DMS153 treated with DMSO at 0.1 percent for 48 hours (cell line): ENCODE data around the gene HOXB5.

Experiments used
- DNase-seq: peaks from one replicate; lab custom pipeline; 2025; ENCODE audit not compliant: unreplicated experiment; lab: John Stamatoyannopoulos, UW

The HOXB5 gene

DNA sequence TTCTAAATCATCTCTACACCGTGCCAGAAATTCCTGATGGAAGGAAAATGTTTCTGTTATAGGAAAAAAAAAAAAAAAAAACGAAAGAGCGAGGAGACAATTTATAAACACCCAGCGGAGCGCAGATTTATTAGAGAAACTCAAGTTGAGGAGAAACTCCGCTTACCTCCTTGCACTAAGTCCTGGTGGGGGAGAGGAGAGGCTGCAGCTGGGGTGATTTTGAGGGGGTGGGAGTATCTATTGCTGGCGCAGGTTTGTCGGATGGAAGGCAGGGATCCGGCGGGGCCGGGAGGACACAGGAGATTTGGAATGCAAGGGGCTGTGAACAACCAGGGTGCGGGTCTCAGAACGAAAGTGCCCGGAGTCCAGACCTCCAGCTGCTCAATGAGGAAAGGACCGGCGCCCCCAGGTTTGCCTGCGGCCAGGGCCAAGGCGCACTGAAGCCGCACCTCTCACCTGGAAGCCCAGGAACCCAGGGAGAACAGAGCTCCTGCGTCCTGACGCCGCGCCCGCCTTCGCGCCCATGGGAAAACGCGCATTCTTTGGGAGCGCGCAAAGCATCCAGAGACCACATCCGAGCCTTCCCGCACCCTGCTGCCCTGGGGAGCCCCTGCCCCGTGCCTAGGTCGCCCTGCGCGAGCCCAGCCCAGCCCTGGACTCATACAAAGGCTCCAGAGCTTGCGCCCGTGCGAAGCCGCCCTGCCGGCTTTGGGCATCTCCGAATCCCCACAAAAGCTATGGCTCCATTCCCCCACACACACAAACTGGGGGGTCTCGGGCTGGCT, 24.1 kb upstream of the HOXB5 start:
- DNase-seq = no peak

DNA sequence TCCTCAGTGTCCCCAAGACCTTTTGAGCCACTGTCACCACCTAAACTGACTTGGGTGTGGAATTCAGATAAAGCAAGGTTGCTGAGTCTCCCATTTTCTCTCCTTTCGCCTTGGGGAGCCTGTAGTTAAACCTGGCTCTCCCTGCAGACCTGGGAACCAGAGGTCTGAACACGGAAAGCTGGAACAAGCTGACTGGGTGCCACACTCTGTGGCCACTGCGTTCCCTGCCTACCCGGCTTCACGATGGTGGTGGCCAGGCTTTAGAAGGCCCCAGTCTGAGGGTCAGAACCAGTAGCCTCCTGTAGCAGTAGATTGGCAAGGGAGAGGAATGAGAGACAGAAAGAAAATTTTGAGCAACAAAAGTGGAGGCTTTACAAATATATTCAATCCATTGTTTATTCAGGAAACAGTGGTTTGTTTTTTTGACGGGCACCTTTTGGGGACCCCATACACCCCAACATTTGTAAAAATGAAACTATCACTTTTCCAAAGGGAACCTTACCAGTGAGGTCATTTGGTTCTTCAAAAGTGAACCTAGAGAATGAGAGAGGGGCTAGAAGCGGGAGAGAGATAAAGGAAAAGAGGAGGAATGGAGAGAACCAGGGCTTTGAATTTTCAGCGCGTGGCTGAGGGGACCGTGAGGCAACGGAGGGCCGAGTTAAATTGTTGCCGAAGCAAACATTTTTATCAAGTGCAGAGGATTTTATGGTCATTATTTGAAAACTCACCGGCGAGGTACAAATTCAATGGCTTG, 23.3 kb upstream of the HOXB5 start:
- no peak for DNase-seq

DNA sequence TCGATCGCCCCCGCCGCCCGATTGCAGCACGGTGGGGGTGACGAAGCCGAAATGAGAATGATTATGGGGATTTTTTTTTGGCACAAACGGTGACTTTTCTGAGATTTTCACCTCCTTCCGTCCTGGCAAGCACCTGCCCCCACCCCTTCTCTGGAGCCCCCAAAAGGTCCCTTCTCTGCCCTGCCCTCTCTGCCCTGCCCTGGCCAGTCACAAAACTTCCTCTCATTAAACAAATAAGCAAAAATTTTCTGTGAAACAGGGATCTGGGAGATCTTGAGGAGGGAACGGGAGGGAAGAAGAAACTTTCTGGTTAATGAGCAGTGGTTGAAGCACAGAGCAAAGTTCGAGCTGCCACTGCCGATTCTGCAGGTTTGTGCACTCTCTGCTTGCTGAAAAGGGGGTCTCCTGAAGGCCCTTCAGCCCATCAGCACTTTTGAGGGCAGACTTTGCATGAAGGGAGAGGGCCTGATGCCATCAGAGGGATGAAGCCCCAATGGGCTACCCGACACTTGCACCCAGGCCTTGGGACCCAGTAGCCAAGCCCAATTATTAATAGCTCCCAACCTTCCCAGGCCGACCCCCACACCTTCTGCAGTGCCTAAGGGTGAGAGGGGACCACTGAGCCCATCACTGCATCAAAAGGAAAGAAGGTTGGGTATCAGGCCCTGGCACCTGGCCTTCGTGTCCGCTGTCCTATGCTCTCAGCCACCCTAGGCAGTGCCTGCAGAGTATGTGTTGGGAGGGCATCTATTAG, 22.6 kb upstream of the HOXB5 start:
- DNase-seq = no peak

DNA sequence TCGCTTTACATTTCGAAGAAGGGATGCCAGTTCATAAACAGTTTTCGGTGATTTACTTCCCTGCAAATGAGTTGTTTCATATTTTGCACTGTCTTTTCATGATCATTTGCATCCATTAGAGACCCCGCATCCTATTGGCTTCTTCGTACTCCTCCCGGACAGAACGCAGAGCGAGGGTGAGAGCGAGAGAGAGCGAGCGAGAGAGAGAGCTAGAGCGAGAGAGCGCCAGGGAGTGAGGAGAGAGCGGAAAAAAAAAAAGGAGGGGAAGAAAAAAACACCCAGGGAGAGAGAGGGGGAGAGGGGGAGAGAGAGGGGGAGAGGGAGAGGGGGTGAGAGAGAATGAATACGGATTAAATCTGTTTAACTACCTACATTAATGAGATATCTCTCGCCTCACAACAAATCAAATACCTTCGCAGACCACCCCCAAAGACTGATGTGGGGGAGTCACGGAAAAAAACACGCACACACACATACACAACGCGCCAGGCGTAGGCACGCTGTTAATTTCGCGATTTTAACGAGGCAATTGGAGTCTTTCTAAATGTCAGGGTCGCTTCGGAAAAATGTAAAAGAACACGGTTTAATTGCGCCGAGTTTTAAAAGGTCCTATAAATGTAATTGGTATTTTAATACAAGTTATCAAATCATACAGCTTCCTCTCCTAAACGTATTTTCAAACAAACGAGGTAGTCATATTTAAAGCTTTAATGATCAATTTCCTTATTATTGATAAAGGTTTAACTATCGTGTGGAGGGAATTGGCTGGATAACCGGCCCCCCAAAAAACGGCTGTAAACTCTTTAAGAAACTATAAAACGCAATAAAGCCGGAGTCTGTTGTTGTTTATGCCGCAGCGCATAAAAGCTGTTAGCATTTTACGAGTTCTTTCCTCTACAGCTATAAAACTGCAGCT, 21.7 kb upstream of the HOXB5 start, which contains the start of gene HOXB8:
Gene HOXB8 (minus strand): TSS at position 246 of the 916 bp plus-strand sequence. CDS start 588 bp downstream, outside the sequence.
- no peak for DNase-seq

DNA sequence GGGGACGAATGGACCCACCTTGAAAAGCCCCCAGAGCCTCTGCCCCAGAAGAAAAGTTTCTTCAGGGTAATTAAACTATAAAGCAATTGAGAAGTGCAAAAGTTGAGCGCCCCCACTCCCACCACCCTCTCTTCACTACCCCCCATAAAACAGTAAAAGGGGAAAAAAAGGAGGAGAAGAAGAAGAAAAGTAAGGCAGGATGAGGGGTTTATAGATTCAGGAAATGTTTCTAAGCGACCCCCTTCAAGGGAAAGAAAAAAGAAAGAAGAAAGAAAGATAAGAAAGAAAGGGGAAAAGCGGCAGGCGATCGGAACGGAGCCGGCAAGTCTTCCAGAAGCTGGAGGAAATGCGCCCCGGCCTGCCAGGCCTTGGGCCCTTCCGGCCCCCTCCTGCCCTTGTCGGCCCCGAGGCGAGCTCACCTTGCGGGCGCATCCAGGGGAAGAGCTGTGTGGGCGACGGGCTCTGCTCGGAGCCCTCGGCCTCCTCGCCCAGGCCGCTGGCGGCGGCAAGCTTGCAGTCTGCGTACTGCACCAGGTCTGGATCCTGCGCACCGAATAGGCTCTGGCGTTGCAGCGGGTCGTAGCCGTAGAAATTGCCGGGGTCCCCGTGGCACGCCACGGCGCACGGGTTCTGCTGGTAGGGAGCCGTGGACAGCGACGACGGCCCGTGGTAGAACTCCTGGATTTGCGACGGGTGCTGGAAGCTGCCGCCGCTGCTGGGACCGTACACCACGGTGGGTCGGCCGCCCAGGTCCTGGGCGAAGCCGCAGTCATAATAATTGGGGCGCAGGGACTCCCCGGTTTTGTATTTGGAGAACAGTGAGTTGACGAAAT, 20.5 kb upstream of the HOXB5 start:
- peak; percentile 16 for DNase-seq

DNA sequence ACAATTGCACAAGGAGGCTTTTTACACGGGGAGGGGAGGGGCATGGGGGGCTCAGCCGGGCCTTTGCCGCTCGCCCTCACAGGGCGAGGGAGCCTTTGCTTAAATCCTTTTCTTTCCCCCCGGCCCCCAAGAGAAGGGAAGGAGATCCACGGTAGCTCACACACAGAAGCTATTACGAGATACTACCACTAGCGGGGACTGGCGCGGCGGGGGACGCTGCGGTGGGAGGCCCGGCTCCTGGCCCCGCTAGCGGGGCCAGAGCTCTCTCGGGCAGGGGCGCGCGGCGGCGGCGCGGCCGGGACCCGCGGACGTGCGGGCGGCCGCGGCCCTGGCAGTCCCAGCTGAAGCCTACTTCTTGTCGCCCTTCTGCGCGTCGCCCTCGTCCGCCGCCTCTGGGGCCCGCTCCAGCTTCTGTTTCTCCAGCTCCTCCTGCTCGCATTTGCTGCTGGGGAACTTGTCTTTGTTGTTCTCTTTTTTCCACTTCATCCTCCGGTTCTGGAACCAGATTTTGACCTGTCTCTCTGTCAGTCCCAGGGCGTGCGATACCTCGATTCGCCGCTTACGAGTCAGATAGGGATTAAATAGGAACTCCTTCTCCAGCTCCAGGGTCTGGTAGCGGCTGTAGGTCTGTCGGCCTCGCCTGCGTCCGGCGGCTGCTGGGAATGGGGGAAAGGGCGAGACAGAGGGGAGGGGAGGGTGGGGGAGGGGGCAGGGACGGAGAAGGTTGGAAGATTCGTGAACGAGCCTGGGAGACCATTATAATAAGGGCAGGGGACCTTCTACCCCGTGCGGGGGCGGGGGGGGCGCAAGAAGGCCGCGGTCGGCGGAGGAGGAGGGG, 19.5 kb upstream of the HOXB5 start:
- no peak for DNase-seq

DNA sequence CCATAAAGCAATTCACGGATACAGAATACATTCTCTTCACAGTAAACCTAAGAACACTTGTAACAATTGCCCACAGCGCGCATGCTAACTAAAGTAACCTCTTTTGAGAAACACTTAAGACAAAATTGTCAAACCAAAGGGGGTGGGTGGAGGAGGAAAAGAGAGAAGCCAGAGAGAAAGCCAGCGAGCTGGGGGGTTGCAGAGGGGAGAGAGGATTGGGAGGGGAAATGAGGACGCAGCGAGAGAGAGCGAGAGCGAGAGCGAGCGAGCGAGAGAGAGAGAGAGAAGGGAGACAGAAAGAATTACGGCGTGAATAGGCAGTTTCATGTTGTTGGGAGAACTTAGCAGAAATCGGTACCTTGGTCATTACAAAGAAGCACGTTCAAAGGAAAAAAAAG, 18.9 kb upstream of the HOXB5 start:
- no peak for DNase-seq

DNA sequence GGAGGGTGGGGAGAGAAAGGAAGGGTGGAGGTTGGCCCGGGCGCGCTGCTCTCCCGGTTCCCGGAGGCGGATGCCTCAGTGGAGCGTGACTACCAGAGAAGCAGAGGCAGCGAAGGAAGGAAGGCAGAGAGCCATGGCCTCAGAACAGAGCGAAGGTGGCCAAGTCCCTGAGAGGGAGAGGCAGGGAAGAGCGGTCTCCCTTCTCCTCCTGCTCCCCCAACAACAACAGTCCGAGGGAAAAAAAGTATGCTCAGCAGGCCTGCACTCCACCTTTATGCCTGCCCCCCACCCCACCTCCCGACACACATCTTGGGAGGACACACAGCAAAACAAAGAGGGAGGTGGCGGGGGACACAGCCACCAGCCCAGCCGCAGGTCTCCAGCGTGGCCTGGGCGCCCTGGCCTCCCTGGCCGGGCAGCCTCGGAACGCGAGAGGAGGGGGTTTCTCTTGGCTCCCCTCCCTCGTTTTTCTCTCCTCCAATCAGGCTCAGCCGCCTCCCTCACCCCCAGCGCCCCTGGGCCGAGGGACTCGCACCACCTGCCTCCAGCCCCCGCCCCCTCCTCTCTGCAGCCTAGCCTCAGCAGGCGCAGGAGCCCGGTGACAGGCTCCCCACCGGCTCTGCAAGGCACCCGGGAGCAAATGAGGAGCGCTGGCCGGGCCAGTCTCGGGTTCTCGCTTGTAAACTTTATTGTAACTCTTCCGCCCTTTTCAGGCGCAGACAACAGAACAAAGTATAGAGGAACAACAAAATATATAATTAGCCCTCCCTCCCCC, 18.3 kb upstream of the HOXB5 start:
- DNase-seq = peak; percentile 59

DNA sequence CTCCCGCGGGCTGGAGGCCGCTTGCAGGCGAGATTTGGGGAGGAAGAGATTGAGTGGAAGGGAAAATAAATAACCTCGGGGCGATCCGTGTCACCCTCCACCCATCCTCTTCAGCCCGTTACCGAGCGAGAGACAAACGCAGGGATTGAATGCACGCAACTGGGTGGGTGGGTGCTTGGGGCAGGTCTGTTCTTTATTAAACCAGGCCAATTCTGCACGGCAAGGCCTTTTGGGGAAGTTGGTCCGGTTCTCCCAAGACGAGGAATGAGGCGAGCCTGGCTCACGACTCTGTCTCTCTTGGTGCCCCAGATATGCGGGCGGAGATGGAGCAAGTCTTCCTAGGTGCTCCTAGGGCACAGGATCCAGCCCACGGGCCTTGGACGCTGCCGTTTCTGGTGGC, 17.6 kb upstream of the HOXB5 start:
- DNase-seq = peak; percentile 36

DNA sequence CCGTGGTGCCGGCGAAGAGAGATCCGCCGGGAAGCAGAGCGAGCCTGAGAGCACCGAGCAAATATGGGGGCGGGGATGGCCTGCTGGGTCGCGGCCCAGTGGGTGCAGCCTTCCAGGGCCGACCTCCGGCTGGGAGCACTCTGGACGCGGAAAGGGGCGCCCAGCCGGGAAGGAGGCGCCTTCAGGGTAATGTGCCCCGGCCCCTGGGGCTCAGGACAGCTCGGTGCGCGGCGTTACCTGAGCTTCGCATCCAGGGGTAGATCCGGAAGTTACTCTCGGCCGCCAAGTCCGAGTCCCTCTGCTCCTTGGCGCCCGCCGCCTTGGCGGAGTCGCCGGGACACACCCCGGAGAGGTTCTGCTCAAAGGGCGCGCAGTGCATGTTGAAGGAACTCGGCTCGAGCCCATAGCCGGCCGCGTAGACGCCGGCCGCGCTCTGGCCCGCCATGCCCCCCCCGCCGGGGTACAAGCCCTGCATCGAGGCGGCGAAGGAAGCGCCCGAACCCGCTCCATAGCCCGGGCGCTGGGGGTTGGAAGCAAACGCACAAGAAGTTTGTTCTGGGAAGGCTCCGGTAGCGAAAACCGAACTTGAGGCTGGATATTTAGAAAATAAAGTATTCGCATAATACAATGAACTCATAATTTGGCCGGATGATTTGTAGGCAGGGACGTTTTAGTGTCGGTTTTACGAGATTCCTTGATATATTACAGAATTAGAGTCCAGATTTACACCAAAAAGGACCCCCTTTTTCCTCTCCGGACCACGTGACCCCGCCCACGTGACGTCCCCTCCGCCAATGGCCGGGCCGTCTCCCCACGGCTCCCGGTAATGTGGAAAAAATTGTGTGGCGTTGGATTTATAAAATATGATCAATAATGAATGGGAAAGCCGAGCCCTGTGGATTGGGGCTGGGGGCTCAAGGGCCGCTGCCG, 17.0 kb upstream of the HOXB5 start, which contains the start of gene HOXB7:
Gene HOXB7 (minus strand): TSS at position 736 of the 930 bp plus-strand sequence. CDS start 99 bp downstream, at position 637.
- DNase-seq = peak; percentile 73

DNA sequence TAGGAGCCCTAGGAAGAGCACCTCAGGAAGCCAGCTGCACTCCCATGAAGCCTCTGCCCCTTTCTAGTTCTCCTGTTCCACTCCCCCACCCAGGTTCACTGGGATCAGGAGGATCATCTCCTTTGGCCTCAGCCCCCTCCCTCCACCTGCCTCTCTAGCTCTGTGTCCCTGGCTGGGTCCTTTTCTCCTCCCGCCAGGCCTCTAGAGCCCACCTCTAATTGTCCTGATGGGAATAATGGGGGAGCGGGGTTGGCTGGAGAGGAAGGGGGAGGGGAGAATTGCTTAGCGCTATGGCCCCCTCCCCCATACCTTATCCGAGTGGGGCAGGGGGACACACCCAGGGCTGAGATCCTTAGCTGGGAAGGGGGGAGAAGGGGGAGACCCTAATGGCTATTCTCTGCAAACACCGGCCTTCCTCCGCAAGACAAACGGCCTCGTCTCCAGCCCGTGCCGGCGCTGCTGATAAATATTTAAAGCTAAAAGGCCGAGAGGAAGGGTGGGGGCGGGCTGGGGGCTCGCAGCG, 16.2 kb upstream of the HOXB5 start:
- no peak for DNase-seq

DNA sequence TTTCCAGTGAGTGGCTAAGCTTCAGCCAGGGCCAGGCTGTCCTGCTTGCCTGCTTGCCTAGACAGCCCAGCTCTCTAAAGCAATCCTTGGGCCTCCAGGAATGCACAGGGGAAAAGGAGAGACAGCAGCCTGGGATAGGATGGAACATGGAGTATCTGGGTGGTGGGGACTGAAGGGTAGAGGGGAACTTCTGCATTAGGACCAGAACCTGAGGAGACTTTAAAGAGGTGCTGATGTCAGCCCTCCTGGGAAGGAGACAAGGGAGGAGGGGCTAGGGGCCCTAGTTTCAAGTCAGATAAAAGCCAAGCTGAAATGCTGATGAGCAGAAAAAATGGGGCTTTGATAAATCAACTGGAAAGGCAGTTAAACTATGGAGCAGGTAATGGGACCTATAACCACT, 15.5 kb upstream of the HOXB5 start:
- DNase-seq = no peak

DNA sequence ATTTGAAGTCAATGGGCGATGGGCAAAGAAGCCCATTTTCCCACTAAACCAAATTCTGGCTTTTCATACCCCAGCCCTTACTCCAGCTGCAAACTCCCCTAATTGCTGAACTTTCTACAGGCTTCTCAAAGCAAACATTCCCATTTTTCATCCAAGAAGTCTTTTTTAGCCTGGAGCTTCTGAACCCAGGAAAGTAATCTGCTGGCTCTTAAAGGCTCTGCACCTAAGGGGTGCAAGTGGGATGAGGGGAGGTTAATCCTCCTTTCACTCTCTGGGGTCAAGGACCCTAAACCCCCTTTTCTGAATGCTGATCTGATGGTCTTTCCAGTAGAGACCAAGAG, 14.9 kb upstream of the HOXB5 start:
- no peak for DNase-seq

DNA sequence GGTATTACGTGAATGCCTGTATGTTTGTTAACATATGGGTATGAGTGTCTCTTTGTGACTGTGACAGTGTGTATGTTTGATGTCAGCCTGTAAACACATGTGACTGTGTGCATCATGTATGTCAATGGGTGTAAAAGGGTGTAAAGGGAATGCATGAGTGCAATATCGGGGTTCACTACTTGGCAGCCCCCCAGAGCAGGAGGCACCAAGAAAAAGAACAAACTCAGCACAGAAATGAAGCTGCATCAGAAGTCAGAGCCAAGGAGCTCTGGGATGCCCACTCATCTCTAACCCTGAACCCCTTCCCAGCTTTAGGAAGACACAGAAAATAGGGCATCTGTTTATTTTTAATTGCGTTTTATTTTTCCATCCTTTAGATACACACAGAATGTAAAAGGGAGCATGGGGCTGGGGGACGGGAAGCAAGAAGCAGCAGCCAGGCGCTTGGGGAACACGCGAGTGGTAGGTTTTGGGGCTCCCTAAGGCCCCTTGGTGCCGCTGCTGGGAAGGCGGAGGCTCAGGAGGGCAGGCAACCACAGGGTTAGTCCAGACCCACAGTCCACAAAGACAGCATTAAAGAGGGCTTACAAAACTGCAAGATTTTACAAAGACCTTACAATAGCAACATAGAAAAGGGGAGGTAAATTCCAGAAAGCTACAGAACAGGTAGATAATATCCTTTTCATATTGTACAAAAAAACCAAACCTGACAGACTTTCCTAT, 13.5 kb upstream of the HOXB5 start:
- no peak for DNase-seq

DNA sequence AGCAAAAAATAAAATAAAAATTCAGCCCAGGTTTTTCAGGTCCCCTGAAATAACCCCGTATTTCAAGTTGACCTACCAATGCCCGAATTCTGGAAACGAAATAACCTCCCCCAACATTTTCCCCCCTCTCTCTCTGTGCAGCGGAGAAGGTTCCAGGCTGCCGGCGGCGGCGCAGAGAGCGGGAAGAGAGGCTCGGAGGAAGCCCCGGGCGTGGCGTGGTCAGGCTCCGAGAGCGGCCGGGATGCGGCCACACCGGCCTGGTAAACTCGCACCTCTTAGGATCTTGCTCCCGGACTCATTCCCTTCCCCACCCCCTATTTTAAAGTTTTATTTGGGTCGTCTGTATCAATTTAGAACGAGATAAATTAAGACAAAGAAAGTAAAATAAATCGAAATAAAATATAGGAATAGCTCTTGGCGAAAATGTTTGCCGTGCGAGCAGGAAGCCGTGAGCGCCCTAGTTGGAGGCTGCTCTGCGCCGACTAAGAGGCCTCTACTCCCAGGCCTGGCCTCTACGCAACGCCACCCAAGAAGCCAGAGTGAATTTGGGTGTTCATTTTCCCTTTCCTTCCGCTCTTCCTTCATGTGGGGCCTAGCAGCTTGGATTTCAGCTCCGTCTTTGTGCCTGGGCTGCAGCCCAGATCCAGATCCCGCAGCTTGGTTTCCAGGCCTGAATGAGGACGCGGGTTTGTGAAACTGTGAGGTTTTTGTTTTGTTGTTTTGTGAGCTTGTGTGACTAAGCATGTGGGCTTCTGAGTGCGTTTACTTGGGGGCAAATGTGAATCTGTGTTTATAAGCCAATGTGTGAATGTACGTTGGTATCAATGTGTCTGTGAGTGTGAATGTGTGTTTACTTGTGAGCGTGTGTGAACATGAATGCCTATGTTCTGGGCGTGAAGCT, 12.7 kb upstream of the HOXB5 start:
- DNase-seq = no peak
